Activated CD8-positive, alpha-beta T cell treated with anti-CD3 and anti-CD28 coated beads for 36 hours (primary cell): ENCODE data around the gene ZNF804B. TPM values are rescaled to one million over a fixed set of nuclear protein-coding genes. Genes with fewer than 3 reads are reported as not detected.

Experiments
- ATAC-seq: fragments of 200-7000 bp; cut with Tn5 transposase; one replicate; pipeline ENCODE4 v1.10.0; 2021; ENCODE audit warnings: mild to moderate bottlenecking, moderate library complexity
- CTCF ChIA-PET: fragments of 350-600 bp; sonication (Branson Sonifier 250); formaldehyde crosslinking; loops from one replicate; lab custom pipeline; 2021; ENCODE audit warnings: antibody characterized with exemption; lab: Charles Lee
- POLR2A ChIA-PET: fragments of 350-600 bp; sonication (Branson Sonifier 250); formaldehyde crosslinking; loops from one replicate; lab custom pipeline; 2021; ENCODE audit warnings: antibody characterized with exemption; lab: Charles Lee
- DNase-seq: peaks from one replicate; pipeline ENCODE4 v3.0.0-alpha.2; 2020
- H3K27ac Mint-ChIP-seq: one replicate; pipeline ENCODE4 v1.8.0; 2021; ENCODE audit warnings: mild to moderate bottlenecking, mixed read lengths
- H3K27me3 Mint-ChIP-seq: one replicate; pipeline ENCODE4 v1.8.0; 2021; ENCODE audit warnings: mixed read lengths
- H3K36me3 Mint-ChIP-seq: one replicate; pipeline ENCODE4 v1.8.0; 2021; ENCODE audit warnings: low read depth, mixed read lengths
- H3K4me1 Mint-ChIP-seq: one replicate; pipeline ENCODE4 v1.8.0; 2021; ENCODE audit warnings: low read depth, mixed read lengths
- H3K4me3 Mint-ChIP-seq: one replicate; pipeline ENCODE4 v1.8.0; 2021; ENCODE audit warnings: mild to moderate bottlenecking, moderate library complexity, mixed read lengths
- H3K9me3 Mint-ChIP-seq: one replicate; pipeline ENCODE4 v1.8.0; 2021; ENCODE audit warnings: mixed read lengths
- intact Hi-C: fragments of 100-400 bp; cut with micrococcal nuclease; formaldehyde crosslinking; loops from one replicate; pipeline ENCODE4 v1.10.0; 2022
- total RNA-seq, 2 experiments: library from RNA; stranded (reverse); gene quantifications; one replicate each; pipeline ENCODE4 v1.2.3, GENCODE V29; 2021
- TF ChIP-seq, protein P1 (sequence below): fragments of 200-600 bp; IDR thresholded peaks from one replicate; pipeline ENCODE4 v1.8.0; 2022; ENCODE audit warnings: antibody characterized with exemption, mild to moderate bottlenecking

ZNF804B gene
- total RNA-seq, 2 experiments from 2014 or later = not detected

DNA sequence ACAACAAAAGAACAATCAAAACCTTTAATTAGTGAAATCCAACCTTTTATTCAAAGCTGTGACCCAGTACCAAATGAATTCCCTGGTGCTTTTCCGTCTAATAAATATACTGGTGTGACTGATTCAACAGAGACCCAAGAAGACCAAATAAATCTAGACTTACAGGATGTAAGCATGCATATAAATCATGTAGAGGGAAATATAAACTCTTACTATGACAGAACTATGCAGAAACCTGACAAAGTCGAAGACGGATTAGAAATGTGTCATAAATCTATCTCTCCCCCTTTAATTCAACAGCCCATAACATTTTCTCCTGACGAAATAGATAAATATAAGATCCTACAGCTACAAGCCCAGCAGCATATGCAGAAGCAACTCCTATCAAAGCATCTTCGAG is 576.6 kb downstream of the ZNF804B start:
- DNase-seq (no peak), ATAC-seq (no peak)
- Mint-ChIP-seq H3K9me3 (no peaks in the 10 kb centered on the region), H3K4me3 (no peak overlapping the region), H3K27me3 (no peaks in the 10 kb centered on the region), H3K27ac (no peak overlapping the region), H3K4me1 (peaks cover 2% of the 10 kb centered on the region), H3K36me3 (no peaks in the 10 kb centered on the region)
- TF ChIP-seq, protein P1, sequence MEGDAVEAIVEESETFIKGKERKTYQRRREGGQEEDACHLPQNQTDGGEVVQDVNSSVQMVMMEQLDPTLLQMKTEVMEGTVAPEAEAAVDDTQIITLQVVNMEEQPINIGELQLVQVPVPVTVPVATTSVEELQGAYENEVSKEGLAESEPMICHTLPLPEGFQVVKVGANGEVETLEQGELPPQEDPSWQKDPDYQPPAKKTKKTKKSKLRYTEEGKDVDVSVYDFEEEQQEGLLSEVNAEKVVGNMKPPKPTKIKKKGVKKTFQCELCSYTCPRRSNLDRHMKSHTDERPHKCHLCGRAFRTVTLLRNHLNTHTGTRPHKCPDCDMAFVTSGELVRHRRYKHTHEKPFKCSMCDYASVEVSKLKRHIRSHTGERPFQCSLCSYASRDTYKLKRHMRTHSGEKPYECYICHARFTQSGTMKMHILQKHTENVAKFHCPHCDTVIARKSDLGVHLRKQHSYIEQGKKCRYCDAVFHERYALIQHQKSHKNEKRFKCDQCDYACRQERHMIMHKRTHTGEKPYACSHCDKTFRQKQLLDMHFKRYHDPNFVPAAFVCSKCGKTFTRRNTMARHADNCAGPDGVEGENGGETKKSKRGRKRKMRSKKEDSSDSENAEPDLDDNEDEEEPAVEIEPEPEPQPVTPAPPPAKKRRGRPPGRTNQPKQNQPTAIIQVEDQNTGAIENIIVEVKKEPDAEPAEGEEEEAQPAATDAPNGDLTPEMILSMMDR = no peak
- ChIA-PET CTCF (no interaction called here), POLR2A (no interaction called here)
- intact Hi-C loops = loop anchor here (5.0 kb wide), 1 partner anchor 286 kb away; no protein-coding TSS in a partner anchor

DNA sequence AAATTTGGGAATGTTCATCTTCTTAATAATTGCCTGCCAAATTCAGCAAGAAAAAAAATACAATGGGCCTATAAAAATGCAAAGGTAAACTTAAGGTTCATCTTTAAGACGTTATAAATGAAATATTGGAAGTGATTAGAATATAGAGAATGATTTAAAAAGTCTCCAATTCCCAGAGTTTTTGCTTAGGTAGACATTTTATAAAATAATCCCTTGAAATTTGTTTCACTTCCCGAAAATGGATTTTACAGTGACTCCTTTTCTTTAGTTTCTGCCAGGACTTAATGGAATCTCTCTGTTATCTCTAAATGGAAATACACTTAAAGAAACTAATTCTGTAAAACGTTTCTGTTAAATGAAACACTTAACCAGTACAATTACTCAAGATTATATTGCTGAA is 580.2 kb downstream of the ZNF804B start:
- intact Hi-C loops = loop anchor here (5.0 kb wide), 1 partner anchor 283 kb away; no protein-coding TSS in a partner anchor
- Mint-ChIP-seq H3K27me3 (no peaks in the 10 kb centered on the region), H3K9me3 (no peaks in the 10 kb centered on the region), H3K27ac (no peak overlapping the region), H3K4me3 (no peak overlapping the region), H3K4me1 (peaks cover 2% of the 10 kb centered on the region), H3K36me3 (no peaks in the 10 kb centered on the region)
- no peak for ATAC-seq
- POLR2A ChIA-PET = no interaction called here
- CTCF ChIA-PET = no interaction called here
- DNase-seq = no peak
- TF ChIP-seq, protein P1 = no peak

DNA sequence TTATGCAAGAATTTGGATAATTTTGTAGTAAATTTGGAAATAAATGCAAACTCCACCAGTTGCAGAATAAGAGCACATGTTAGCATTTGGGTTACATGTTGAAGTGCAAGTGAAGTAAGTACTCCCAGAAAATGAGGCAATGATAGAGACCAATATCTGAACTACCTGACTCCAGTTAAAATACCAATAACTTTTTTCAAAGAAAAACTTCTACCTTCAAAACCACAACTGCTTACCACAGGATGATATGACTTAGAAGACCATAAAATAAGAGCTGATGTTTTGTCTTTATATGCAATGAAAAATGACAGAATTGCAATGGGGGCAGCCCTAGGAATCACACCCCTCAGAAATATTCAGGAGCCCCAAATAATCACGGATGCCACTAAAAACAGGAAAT is 597.6 kb downstream of the ZNF804B start:
- no peak overlapping the region for H3K27ac Mint-ChIP-seq
- intact Hi-C loops = no loop called here
- TF ChIP-seq, protein P1 = no peak
- POLR2A ChIA-PET = no interaction called here
- no peak for DNase-seq
- peaks cover 3% of the 10 kb centered on the region for H3K9me3 Mint-ChIP-seq
- peaks cover 7% of the 10 kb centered on the region for H3K4me1 Mint-ChIP-seq
- no peak overlapping the region for H3K4me3 Mint-ChIP-seq
- no peak for ATAC-seq
- CTCF ChIA-PET = interaction anchor here (1.3 kb wide), 1 partner anchor 265 kb away, joined by 4 read pairs; no protein-coding TSS in a partner anchor
- no peaks in the 10 kb centered on the region for H3K27me3 Mint-ChIP-seq
- H3K36me3 Mint-ChIP-seq = no peaks in the 10 kb centered on the region

DNA sequence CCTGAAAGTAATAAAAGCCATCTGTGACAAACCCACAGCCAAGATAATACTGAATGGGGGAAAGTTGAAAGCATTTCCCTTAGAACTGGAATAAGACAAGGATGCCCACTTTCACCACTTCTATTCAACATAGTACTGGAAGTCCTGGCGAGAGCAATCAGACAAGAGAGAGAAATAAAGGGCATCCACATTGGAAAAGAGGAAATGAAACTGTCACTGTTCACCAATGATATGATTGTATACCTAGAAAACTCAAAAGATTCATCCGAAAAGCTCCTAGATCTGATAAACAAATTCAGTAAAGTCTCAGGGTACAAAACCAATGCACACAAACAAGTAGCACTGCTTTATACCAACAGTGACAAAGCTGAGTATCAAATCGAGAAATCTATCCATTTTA is 617.7 kb downstream of the ZNF804B start:
- H3K36me3 Mint-ChIP-seq = no peaks in the 10 kb centered on the region
- ChIA-PET POLR2A (no interaction called here), CTCF (interaction anchor here (0.6 kb wide), 1 partner anchor 19 kb away, joined by 3 read pairs; no protein-coding TSS in a partner anchor)
- TF ChIP-seq, protein P1 = no peak
- H3K27me3 Mint-ChIP-seq = no peaks in the 10 kb centered on the region
- H3K4me3 Mint-ChIP-seq = no peak overlapping the region
- no peak for ATAC-seq
- DNase-seq = no peak
- no peaks in the 10 kb centered on the region for H3K9me3 Mint-ChIP-seq
- no peaks in the 10 kb centered on the region for H3K4me1 Mint-ChIP-seq
- intact Hi-C loops = no loop called here
- H3K27ac Mint-ChIP-seq = no peak overlapping the region

DNA sequence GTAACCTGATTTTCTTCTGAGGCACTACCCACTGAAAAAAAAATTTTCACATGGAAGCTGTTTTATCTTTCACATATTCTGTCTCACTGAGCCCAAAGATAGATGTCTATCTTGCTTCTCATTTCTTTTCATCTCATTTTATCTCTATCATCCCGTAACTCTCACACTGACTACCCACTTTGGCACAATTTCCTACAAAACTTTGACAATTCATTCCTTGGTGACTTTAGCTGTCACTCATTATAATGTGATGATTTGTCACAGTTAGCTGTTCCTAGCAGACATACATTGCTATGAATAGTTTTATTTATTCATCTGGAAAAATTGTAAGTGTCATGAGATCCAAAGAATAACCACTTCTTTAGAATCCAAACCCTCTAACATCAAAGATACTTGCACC is 625.9 kb downstream of the ZNF804B start:
- TF ChIP-seq, protein P1 = no peak
- H3K4me1 Mint-ChIP-seq = no peaks in the 10 kb centered on the region

More for the DNA sequence above, 625.9 kb downstream of the ZNF804B start:
- ChIA-PET POLR2A (no interaction called here), CTCF (no interaction called here)
- ATAC-seq (no peak), DNase-seq (no peak)
- H3K36me3 Mint-ChIP-seq = no peaks in the 10 kb centered on the region
- intact Hi-C loops = no loop called here
- H3K27ac Mint-ChIP-seq = no peak overlapping the region
- peaks cover 3% of the 10 kb centered on the region for H3K9me3 Mint-ChIP-seq
- no peaks in the 10 kb centered on the region for H3K27me3 Mint-ChIP-seq
- no peak overlapping the region for H3K4me3 Mint-ChIP-seq

Other genes with a start within 250 kb of the ZNF804B start
- not detected for gene TEX47, start 36.0 kb downstream of the ZNF804B start, total RNA-seq